Prostate gland (tissue), 2 donors: ENCODE data around the gene ITGB7. TPM values are rescaled to one million over a fixed set of nuclear protein-coding genes. Genes with fewer than 3 reads are reported as not detected.

Experiments used
- DNase-seq: peaks from one replicate; pipeline ENCODE4 v3.0.0-alpha.2; 2019; ENCODE audit warnings: low spot score
- H3K27ac ChIP-seq, 2 donors: fragments of 200-600 bp; sonication (generic); 2 replicates each; pipeline ENCODE4 v1.5.1; 2017 to 2019
- H3K27me3 ChIP-seq: fragments of 200-600 bp; sonication (generic); replicated peaks from 2 replicates; pipeline ENCODE4 v1.5.1; 2019; ENCODE audit not compliant: insufficient read depth
- H3K36me3 ChIP-seq, 2 donors: fragments of 200-600 bp; sonication (generic); 1 replicate in 1 of 2; 2 replicates in 1 of 2; pipeline versions ENCODE4 v1.5.1 to v1.8.1; 2017 to 2019
- H3K4me1 ChIP-seq: fragments of 200-600 bp; sonication (generic); replicated peaks from 2 replicates; pipeline ENCODE4 v1.5.1; 2019
- H3K4me3 ChIP-seq, 2 donors: fragments of 200-600 bp; sonication (generic); 2 replicates each; pipeline ENCODE4 v1.5.1; 2017 to 2019
- H3K9me3 ChIP-seq: fragments of 200-600 bp; sonication (generic); 2 replicates; pipeline ENCODE4 v1.5.1; 2017
- POLR2A ChIP-seq: fragments of 450-650 bp; IDR thresholded peaks from one replicate; pipeline ENCODE4 v1.6.1; 2016; ENCODE audit warnings: antibody characterized with exemption, mild to moderate bottlenecking
- POLR2AphosphoS5 ChIP-seq: sonication (generic); formaldehyde crosslinking; IDR thresholded peaks from one replicate; pipeline ENCODE4 v1.6.1; 2017; ENCODE audit warnings: antibody characterized with exemption
- WGBS: methylation state at CpG from one replicate; pipeline ENCODE4 v1.1.5; 2018; 5-methylcytosine and 5-hydroxymethylcytosine counted together
- intact Hi-C: fragments of 100-400 bp; cut with DNase I; formaldehyde crosslinking; loops from one replicate; pipeline ENCODE4 v1.14.2; 2022
- total RNA-seq, 2 donors: library from RNA; depleted of rRNA; stranded (reverse); fragments of >200 nt; gene quantifications; one replicate each; pipeline ENCODE4 v1.1.0, GENCODE V29; 2016
- TF ChIP-seq, protein P1 (sequence below), 4 experiments: fragments of 200-600 bp in 2 of 4; fragments of 450-650 bp in 2 of 4; sonication (generic) in 2 of 4; IDR thresholded peaks; 1 replicate in 3 of 4; 2 replicates in 1 of 4; pipeline ENCODE4 v1.5.1; 2016 to 2019; ENCODE audit warnings: antibody characterized with exemption in 4 of 4, mild to moderate bottlenecking in 2 of 4, moderate library complexity in 2 of 4

ITGB7 gene
- total RNA-seq, 2 donors from 2014 or later = 1.2 to 1.7 TPM

DNA sequence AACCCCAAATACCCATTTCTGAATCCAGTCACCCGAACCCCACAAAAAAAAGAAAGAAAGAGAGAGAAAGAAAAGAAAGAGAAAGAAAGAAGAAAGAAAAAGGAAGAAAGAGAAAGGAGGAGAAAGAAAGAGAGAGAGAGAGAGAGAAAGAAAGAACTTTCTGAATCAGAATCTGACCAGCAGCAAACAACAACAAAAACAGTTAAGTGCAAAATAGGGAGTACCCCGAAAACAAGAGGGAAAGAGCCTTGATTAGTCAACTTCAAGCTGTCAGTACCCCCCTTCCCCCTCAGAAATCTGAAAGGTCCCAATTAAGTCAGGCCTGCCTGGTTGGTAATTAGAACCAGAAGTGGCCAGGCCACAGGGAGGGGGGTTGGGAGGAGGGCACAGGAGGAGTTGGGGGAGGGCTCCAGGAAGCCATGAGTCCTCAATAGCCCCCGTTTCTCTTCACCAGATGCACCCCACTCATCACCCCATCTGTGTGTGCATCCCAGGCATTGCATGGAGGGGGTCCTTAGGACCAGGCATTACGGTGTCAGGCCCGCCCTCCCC is 15.2 kb upstream of the ITGB7 start:
- DNase-seq = no peak
- Histone ChIP-seq H3K4me1 (peaks cover 34% of the 10 kb centered on the region), H3K4me3 (peak overlapping the region; percentile 48 to 70), H3K27me3 (no peaks in the 10 kb centered on the region), H3K9me3 (no peaks in the 10 kb centered on the region), H3K27ac (peak overlapping the region; percentile 97 to 99), H3K36me3 (no peaks in the 10 kb centered on the region)
- WGBS = 30% methylated on average over 5 of the region's 5 CpGs
- TF ChIP-seq, protein P1, sequence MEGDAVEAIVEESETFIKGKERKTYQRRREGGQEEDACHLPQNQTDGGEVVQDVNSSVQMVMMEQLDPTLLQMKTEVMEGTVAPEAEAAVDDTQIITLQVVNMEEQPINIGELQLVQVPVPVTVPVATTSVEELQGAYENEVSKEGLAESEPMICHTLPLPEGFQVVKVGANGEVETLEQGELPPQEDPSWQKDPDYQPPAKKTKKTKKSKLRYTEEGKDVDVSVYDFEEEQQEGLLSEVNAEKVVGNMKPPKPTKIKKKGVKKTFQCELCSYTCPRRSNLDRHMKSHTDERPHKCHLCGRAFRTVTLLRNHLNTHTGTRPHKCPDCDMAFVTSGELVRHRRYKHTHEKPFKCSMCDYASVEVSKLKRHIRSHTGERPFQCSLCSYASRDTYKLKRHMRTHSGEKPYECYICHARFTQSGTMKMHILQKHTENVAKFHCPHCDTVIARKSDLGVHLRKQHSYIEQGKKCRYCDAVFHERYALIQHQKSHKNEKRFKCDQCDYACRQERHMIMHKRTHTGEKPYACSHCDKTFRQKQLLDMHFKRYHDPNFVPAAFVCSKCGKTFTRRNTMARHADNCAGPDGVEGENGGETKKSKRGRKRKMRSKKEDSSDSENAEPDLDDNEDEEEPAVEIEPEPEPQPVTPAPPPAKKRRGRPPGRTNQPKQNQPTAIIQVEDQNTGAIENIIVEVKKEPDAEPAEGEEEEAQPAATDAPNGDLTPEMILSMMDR (IDR thresholded peaks at IDR 0.05) = no peak
- TF ChIP-seq POLR2A (no peak), POLR2AphosphoS5 (no peak)
- intact Hi-C loops = no loop called here

DNA sequence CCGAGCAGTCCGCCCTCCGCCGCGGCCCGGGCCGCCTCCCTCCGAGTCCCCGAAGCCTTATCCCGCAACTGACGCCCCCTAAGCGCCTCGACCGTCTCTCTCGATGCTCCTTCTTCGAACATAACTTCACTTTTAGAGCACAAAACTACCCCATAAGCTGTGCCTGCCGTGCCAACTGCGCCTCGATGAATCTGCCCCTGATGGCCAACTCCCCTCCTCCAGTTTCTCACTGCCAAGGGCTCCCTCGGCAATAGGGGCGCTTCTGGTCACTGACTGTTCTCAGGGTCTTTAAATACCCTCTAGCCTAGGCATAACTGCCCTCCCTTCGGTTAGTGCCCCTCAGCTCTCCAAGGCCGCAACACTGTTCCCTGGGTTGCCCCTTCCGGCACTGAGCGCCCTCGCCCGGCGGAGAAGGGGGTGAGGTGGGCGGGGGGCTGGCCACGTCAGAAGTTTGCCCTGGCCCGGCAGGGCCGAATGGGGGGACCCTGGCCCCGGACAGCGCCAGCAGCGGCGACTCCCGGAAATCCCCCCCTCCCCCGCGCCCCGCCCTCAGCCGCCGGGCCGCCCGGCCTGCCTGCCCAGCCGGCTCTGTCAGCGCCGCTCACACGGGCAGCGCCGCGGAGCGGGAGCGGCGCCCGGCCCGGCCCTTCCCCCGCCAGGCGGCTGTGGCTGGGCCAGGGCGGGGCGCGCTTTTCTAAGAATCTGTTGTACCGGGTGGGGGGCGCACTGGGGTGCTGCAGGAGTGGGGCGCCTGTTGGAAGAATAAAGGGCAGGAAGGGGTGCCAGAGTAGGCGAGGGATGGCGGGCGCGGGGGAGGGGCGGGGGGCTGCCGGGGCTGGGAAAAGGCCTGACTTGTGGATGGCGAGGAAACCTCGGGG is 14.4 kb upstream of the ITGB7 start:
- WGBS = under 1% methylated on average over 46 of the region's 72 CpGs
- intact Hi-C loops = no loop called here
- H3K9me3 ChIP-seq = no peaks in the 10 kb centered on the region
- DNase-seq = peak; percentile 77
- TF ChIP-seq POLR2A (peak; percentile 15), POLR2AphosphoS5 (peak; percentile 22)
- TF ChIP-seq, protein P1 (IDR thresholded peaks at IDR 0.05) = peak in 2 of 4 experiments; percentile 21
- no peaks in the 10 kb centered on the region for H3K27me3 ChIP-seq
- peak overlapping the region; percentile 48 to 70 for H3K4me3 ChIP-seq
- H3K36me3 ChIP-seq = no peaks in the 10 kb centered on the region
- peaks cover 39% of the 10 kb centered on the region for H3K4me1 ChIP-seq
- peak overlapping the region; percentile 97 to 99 for H3K27ac ChIP-seq

DNA sequence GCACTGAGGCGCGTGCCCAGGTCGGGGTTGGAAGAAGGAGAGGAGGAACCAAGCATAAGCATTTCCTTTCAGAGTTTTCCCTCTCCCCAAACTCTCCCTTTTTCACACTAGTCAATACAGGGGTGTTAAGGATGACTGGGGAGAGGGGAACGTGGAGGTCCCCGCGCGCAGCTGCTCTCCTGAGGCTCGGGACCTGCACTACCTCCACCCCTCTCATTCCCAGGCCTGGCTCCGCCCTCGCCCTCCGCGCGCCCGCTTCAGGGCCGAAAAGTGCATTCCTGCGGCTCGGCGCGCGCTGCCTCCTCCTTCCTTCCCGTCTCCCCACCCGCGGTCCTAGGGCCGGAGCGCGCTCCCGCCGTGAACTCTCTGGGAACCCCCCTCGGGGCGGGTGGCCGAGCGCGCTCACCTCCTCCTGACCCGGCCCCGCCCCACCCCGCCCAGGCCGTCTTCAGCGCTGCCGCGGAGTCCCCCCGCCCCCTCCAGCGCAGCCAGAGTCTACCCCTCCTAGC is 13.7 kb upstream of the ITGB7 start:
- WGBS = 2% methylated on average over 41 of the region's 42 CpGs
- TF ChIP-seq POLR2AphosphoS5 = peak; percentile 75
- TF ChIP-seq POLR2A = peak; percentile 6
- TF ChIP-seq, protein P1 (IDR thresholded peaks at IDR 0.05) = no peak
- intact Hi-C loops = no loop called here
- Histone ChIP-seq H3K27me3 (no peaks in the 10 kb centered on the region), H3K4me3 (peak overlapping the region; percentile 48 to 70), H3K27ac (peak overlapping the region; percentile 97 to 99), H3K36me3 (no peaks in the 10 kb centered on the region), H3K9me3 (no peaks in the 10 kb centered on the region), H3K4me1 (peaks cover 40% of the 10 kb centered on the region)
- DNase-seq = peak; percentile 84

DNA sequence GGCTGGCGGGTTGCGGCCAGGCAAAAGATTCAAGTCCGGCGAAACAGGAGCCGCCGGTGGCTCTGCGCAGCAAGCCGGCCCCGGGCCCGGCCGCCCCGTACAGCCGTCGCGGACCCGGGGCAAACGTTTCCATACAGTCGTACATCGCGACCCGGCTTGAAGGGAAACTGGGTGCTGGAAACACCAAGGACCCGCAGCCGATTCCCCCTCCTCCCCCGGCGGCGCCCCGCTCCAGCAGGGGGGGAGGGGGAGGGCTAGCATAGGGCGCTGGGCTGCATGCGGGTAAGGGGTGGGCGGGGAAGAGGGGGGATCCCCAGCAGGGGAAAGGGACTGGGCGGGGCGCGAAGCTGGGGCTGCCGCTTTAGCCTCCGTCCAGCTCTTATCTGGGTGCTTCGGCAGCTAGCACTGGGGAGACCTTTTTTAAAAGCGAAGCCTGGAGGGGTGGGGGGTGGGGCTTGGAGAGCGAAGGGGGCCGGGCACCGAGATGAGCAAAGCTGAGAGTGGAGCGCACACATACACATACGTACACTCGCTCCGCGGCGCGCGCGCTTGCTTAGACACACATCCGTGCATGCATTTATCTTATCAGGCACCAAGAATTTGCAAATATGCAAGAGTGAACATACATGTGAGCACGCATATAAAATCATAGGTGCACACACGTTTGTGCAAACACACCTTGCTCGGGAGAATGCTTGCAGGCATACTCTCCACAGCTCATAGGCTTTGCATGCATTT is 13.1 kb upstream of the ITGB7 start:
- Histone ChIP-seq H3K27me3 (no peaks in the 10 kb centered on the region), H3K27ac (peak overlapping the region; percentile 97 to 99), H3K4me1 (peaks cover 35% of the 10 kb centered on the region), H3K4me3 (peak overlapping the region; percentile 48 to 70), H3K36me3 (peaks cover 0 to 6% of the 10 kb centered on the region in 2 donors), H3K9me3 (no peaks in the 10 kb centered on the region)
- intact Hi-C loops = no loop called here
- no peak for TF ChIP-seq POLR2AphosphoS5
- under 1% methylated on average over 52 of the region's 53 CpGs for WGBS
- DNase-seq = peak; percentile 63
